WTC11 (cell line): ENCODE results near the gene ATG7. TPM values are rescaled to one million over a fixed set of nuclear protein-coding genes. Genes with fewer than 3 reads are reported as not detected.

Experiments
- ATAC-seq: fragments of 200-7000 bp; cut with Tn5 transposase; 2 replicates; pipeline ENCODE4 v1.10.0; 2021; ENCODE audit warnings: mild to moderate bottlenecking, moderate library complexity
- CTCF ChIA-PET: fragments of 300-600 bp; sonication (Branson Sonifier 250); formaldehyde crosslinking; loops from one replicate; lab custom pipeline; 2021; ENCODE audit warnings: antibody characterized with exemption; lab: Charles Lee
- POLR2A ChIA-PET: fragments of 350-600 bp; sonication (Branson Sonifier 250); formaldehyde crosslinking; loops from one replicate; lab custom pipeline; 2021; ENCODE audit warnings: antibody characterized with exemption; lab: Charles Lee
- DNase-seq: peaks from one replicate; pipeline ENCODE4 v3.0.0; 2021; ENCODE audit warnings: low spot score
- H3K27ac Mint-ChIP-seq: 2 replicates; pipeline ENCODE4 v1.8.0; 2021; ENCODE audit warnings: mixed read lengths
- H3K27me3 Mint-ChIP-seq: 2 replicates; pipeline ENCODE4 v1.8.0; 2021; ENCODE audit warnings: low read depth, mild to moderate bottlenecking, moderate library complexity, mixed read lengths
- H3K36me3 Mint-ChIP-seq: 2 replicates; pipeline ENCODE4 v1.8.0; 2021; ENCODE audit warnings: mixed read lengths
- H3K4me1 Mint-ChIP-seq: 2 replicates; pipeline ENCODE4 v1.8.0; 2022; ENCODE audit warnings: mixed read lengths
- H3K4me3 Mint-ChIP-seq: 2 replicates; pipeline ENCODE4 v1.8.0; 2021; ENCODE audit warnings: mild to moderate bottlenecking, moderate library complexity, mixed read lengths
- H3K9me3 Mint-ChIP-seq: 2 replicates; pipeline ENCODE4 v1.8.0; 2021; ENCODE audit warnings: mixed read lengths
- EMX1 ChIP-seq: fragments of 250-450 bp; sonication (Bioruptor Pico); IDR thresholded peaks from 2 replicates; pipeline ENCODE4 v1.8.0; 2021; ENCODE audit warnings: mild to moderate bottlenecking
- ETV6 ChIP-seq: sonication (generic); formaldehyde crosslinking; IDR thresholded peaks from 2 replicates; pipeline ENCODE4 v1.8.1; 2022; ENCODE audit warnings: mild to moderate bottlenecking, missing genetic modification reagents
- GABPB1 ChIP-seq: sonication (generic); formaldehyde crosslinking; IDR thresholded peaks from 2 replicates; pipeline ENCODE4 v1.8.1; 2023; ENCODE audit warnings: mild to moderate bottlenecking, missing genetic modification reagents
- GRHL2 ChIP-seq: fragments of 250-450 bp; sonication (Bioruptor Pico); IDR thresholded peaks from 2 replicates; pipeline ENCODE4 v1.8.0; 2022; ENCODE audit warnings: mild to moderate bottlenecking, moderate library complexity; ENCODE audit not compliant: insufficient replicate concordance, severe bottlenecking
- GTF2I ChIP-seq: fragments of 250-450 bp; sonication (Bioruptor Pico); conservative IDR thresholded peaks from 2 replicates; pipeline ENCODE4 v1.4.0; 2021; ENCODE audit warnings: mild to moderate bottlenecking
- IRF2 ChIP-seq: sonication (generic); formaldehyde crosslinking; IDR thresholded peaks from 2 replicates; pipeline ENCODE4 v1.8.0; 2022; ENCODE audit warnings: low read depth, missing genetic modification reagents, borderline replicate concordance
- JUN ChIP-seq: sonication (generic); formaldehyde crosslinking; IDR thresholded peaks from 2 replicates; pipeline ENCODE4 v1.8.0; 2023; ENCODE audit warnings: mild to moderate bottlenecking, missing genetic modification reagents
- NFYB ChIP-seq: sonication (generic); formaldehyde crosslinking; conservative IDR thresholded peaks from 2 replicates; pipeline ENCODE4 v1.8.0; 2022; ENCODE audit warnings: low read depth, missing genetic modification reagents
- RORB ChIP-seq: fragments of 250-450 bp; sonication (Bioruptor Pico); IDR thresholded peaks from 2 replicates; pipeline ENCODE4 v1.9.0; 2021; ENCODE audit warnings: mild to moderate bottlenecking
- TCF7 ChIP-seq: sonication (generic); formaldehyde crosslinking; IDR thresholded peaks from 2 replicates; pipeline ENCODE4 v1.8.0; 2022; ENCODE audit warnings: mild to moderate bottlenecking, low read depth, missing genetic modification reagents, moderate library complexity
- TEAD4 ChIP-seq: sonication (generic); formaldehyde crosslinking; IDR thresholded peaks from 2 replicates; pipeline ENCODE4 v1.8.0; 2022; ENCODE audit warnings: mild to moderate bottlenecking, missing genetic modification reagents
- TP53 ChIP-seq: sonication (generic); formaldehyde crosslinking; IDR thresholded peaks from 2 replicates; pipeline ENCODE4 v1.8.1; 2023; ENCODE audit warnings: mild to moderate bottlenecking, missing genetic modification reagents
- ZBTB21 ChIP-seq: sonication (generic); formaldehyde crosslinking; IDR thresholded peaks from 2 replicates; pipeline ENCODE4 v1.8.1; 2023; ENCODE audit warnings: mild to moderate bottlenecking, missing genetic modification reagents, borderline replicate concordance
- ZNF121 ChIP-seq: sonication (generic); formaldehyde crosslinking; IDR thresholded peaks from 2 replicates; pipeline ENCODE4 v1.8.0; 2023; ENCODE audit warnings: missing genetic modification reagents
- ZNF423 ChIP-seq: fragments of 250-450 bp; sonication (Bioruptor Pico); IDR thresholded peaks from 2 replicates; pipeline ENCODE4 v2.1.2; 2022; ENCODE audit warnings: mild to moderate bottlenecking, moderate library complexity
- total RNA-seq: library from RNA; stranded (reverse); gene quantifications from 3 replicates; pipeline ENCODE4 v1.2.3, GENCODE V29; 2021
- TF ChIP-seq, protein P1 (sequence below): fragments of 250-450 bp; sonication (Bioruptor Pico); IDR thresholded peaks from 2 replicates; pipeline ENCODE4 v2.1.2; 2022; ENCODE audit warnings: mild to moderate bottlenecking, moderate library complexity
- TF ChIP-seq, protein P2 (sequence below): sonication (generic); formaldehyde crosslinking; IDR thresholded peaks from 2 replicates; pipeline ENCODE4 v1.8.1; 2022; ENCODE audit warnings: missing genetic modification reagents, borderline replicate concordance
- TF ChIP-seq, protein P3 (sequence below): sonication (generic); formaldehyde crosslinking; IDR thresholded peaks from 2 replicates; pipeline ENCODE4 v1.8.0; 2022; ENCODE audit warnings: mild to moderate bottlenecking, missing genetic modification reagents
- TF ChIP-seq, protein P4 (sequence below): sonication (generic); formaldehyde crosslinking; IDR thresholded peaks from 2 replicates; pipeline ENCODE4 v1.8.0; 2022; ENCODE audit warnings: mild to moderate bottlenecking, missing genetic modification reagents
- TF ChIP-seq, protein P5 (sequence below): sonication (generic); formaldehyde crosslinking; IDR thresholded peaks from 2 replicates; pipeline ENCODE4 v1.8.1; 2022; ENCODE audit warnings: mild to moderate bottlenecking, moderate library complexity, missing genetic modification reagents
- TF ChIP-seq, protein P6 (sequence below): sonication (generic); formaldehyde crosslinking; IDR thresholded peaks from 2 replicates; pipeline ENCODE4 v1.8.1; 2023; ENCODE audit warnings: mild to moderate bottlenecking, missing genetic modification reagents, moderate library complexity

ATG7 gene
- total RNA-seq, 1 experiment from 2014 or later: 17.5 TPM

DNA sequence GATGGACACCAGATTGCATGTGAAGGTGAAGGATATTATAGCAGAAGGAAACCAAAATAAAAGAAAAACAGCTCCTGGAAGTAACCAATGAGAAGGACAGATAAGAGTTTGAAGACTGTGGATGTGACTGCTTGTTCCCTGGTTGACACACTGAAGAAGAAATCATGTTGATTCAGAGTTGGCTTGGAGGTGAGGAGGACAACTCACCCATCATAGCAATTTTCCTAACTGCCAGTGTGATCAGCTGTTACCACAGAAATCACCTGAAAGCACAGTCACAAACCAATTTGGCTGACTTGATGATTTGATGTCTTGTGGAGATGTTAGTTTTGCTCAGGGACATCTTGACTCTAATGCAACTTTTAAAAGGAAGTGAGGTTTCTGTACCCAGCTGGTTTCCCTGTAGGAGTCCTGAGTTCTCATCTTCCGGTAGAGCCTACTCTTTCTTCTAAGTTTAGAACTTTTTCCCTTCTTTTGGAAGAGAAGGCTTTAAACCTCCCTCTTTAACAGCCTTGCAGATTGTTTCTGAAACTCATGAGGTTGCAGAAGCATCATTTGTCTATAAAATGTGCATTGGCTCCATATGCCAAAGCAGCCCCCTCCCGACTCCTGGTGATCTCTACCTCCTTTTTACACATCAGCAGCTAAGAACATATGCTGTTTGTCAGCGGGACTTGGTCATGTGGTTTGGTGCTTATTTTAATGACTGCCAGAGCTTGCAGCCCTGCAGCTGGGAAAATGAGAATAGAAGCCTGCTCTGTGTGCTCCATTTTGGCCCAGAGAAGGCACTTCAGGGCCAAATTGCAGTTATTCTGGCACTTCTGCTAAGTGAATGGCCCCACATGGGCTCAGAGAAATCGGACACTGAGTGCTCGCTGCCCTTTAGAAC, 10.3 kb downstream of the ATG7 start:
- TF ChIP-seq GTF2I (no peak), ZNF121 (CRISPR knock-in tag) (no peak), ZNF423 (no peak), TP53 (CRISPR knock-in tag) (no peak), NFYB (CRISPR knock-in tag) (no peak), GABPB1 (no peak), EMX1 (CRISPR knock-in tag) (no peak), RORB (no peak), GRHL2 (no peak), ZBTB21 (no peak), ETV6 (CRISPR knock-in tag) (no peak), TEAD4 (CRISPR knock-in tag) (no peak), TCF7 (no peak)
- TF ChIP-seq, protein P1, sequence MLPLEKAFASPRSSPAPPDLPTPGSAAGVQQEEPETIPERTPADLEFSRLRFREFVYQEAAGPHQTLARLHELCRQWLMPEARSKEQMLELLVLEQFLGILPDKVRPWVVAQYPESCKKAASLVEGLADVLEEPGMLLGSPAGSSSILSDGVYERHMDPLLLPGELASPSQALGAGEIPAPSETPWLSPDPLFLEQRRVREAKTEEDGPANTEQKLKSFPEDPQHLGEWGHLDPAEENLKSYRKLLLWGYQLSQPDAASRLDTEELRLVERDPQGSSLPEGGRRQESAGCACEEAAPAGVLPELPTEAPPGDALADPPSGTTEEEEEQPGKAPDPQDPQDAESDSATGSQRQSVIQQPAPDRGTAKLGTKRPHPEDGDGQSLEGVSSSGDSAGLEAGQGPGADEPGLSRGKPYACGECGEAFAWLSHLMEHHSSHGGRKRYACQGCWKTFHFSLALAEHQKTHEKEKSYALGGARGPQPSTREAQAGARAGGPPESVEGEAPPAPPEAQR (CRISPR knock-in tag): no peak
- TF ChIP-seq, protein P2, sequence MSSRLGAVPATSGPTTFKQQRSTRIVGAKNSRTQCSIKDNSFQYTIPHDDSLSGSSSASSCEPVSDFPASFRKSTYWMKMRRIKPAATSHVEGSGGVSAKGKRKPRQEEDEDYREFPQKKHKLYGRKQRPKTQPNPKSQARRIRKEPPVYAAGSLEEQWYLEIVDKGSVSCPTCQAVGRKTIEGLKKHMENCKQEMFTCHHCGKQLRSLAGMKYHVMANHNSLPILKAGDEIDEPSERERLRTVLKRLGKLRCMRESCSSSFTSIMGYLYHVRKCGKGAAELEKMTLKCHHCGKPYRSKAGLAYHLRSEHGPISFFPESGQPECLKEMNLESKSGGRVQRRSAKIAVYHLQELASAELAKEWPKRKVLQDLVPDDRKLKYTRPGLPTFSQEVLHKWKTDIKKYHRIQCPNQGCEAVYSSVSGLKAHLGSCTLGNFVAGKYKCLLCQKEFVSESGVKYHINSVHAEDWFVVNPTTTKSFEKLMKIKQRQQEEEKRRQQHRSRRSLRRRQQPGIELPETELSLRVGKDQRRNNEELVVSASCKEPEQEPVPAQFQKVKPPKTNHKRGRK (CRISPR knock-in tag): no peak
- TF ChIP-seq, protein P3, sequence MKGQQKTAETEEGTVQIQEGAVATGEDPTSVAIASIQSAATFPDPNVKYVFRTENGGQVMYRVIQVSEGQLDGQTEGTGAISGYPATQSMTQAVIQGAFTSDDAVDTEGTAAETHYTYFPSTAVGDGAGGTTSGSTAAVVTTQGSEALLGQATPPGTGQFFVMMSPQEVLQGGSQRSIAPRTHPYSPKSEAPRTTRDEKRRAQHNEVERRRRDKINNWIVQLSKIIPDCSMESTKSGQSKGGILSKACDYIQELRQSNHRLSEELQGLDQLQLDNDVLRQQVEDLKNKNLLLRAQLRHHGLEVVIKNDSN (CRISPR knock-in tag): no peak
- TF ChIP-seq, protein P4, sequence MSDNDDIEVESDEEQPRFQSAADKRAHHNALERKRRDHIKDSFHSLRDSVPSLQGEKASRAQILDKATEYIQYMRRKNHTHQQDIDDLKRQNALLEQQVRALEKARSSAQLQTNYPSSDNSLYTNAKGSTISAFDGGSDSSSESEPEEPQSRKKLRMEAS (CRISPR knock-in tag): no peak
- ChIA-PET CTCF (no interaction called here), POLR2A (no interaction called here)
- ATAC-seq (no peak), DNase-seq (no peak)
- Mint-ChIP-seq H3K27me3 (no peaks in the 10 kb centered on the region), H3K36me3 (peaks cover 10% of the 10 kb centered on the region), H3K4me3 (no peak overlapping the region), H3K4me1 (no peaks in the 10 kb centered on the region), H3K9me3 (peaks cover 4% of the 10 kb centered on the region), H3K27ac (no peak overlapping the region)

DNA sequence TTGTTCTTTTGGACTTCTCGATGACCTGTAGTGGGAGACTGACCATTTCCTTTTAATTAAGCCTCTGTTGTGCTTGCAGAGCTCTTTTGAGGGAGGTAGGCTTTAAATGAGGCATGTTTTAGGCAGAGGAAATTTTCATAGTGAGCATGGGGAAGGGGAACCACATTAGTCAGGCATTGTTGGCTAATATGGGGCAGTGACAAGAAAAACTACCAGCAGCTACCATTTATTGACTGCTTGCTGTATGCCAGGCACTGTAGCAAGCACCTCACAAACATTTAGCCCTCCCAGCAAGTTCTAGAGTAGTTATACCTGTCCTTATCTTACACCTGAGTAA, 10.9 kb downstream of the ATG7 start:
- Mint-ChIP-seq H3K9me3 (peaks cover under 1% of the 10 kb centered on the region; the same call in 1 of the 2 replicates), H3K4me3 (no peak overlapping the region), H3K27me3 (no peaks in the 10 kb centered on the region), H3K27ac (no peak overlapping the region), H3K36me3 (peaks cover 6% of the 10 kb centered on the region), H3K4me1 (no peaks in the 10 kb centered on the region)
- DNase-seq (no peak), ATAC-seq (no peak)
- no peak for TF ChIP-seq GTF2I
- ChIA-PET POLR2A (no interaction called here), CTCF (no interaction called here)

DNA sequence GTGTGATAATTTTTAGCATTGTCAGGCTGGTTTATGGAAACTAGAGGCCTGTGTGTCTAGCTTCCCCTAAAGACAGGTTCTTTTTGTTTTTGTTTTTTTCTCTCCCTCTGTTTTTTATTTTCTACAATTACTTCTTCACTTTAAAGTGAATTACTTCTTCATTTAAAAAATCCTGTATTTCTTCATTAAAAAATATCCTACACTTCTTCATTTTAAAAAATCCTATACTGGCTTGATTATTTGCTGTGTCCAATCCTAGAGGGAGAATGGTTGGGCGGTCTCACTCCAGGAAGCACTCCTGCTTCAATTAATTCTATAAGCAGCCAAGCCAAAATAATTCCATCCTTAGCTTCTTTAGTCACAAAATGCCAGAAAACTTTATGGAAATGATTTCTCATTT, 11.8 kb downstream of the ATG7 start:
- H3K4me3 Mint-ChIP-seq: no peak overlapping the region
- DNase-seq: no peak
- TF ChIP-seq JUN (CRISPR knock-in tag) (no peak), IRF2 (CRISPR knock-in tag) (no peak)
- TF ChIP-seq, protein P5, sequence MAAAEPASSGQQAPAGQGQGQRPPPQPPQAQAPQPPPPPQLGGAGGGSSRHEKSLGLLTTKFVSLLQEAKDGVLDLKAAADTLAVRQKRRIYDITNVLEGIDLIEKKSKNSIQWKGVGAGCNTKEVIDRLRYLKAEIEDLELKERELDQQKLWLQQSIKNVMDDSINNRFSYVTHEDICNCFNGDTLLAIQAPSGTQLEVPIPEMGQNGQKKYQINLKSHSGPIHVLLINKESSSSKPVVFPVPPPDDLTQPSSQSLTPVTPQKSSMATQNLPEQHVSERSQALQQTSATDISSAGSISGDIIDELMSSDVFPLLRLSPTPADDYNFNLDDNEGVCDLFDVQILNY (CRISPR knock-in tag): no peak
- TF ChIP-seq, protein P6, sequence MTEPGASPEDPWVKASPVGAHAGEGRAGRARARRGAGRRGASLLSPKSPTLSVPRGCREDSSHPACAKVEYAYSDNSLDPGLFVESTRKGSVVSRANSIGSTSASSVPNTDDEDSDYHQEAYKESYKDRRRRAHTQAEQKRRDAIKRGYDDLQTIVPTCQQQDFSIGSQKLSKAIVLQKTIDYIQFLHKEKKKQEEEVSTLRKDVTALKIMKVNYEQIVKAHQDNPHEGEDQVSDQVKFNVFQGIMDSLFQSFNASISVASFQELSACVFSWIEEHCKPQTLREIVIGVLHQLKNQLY (CRISPR knock-in tag): no peak
- TF ChIP-seq, all 79 proteins: peak for 0
- Mint-ChIP-seq H3K4me1 (no peaks in the 10 kb centered on the region), H3K36me3 (peaks cover 6% of the 10 kb centered on the region; the same call in 1 of the 2 replicates), H3K9me3 (no peaks in the 10 kb centered on the region), H3K27me3 (no peaks in the 10 kb centered on the region), H3K27ac (no peak overlapping the region)
- ATAC-seq: no peak
- CTCF ChIA-PET: no interaction called here
- POLR2A ChIA-PET: no interaction called here
